GM12873 (cell line): Measurements from ENCODE around the gene CDH23.

ENCODE experiments used
- TF ChIP-seq, protein P1 (sequence below): IDR thresholded peaks from 2 replicates; pipeline ENCODE4 v1.5.1; 2012; ENCODE audit warnings: low read depth, mild to moderate bottlenecking, moderate library complexity, low read length, control low read depth; ENCODE audit not compliant: insufficient read depth; ENCODE audit errors: missing control alignments

CDH23 gene

DNA sequence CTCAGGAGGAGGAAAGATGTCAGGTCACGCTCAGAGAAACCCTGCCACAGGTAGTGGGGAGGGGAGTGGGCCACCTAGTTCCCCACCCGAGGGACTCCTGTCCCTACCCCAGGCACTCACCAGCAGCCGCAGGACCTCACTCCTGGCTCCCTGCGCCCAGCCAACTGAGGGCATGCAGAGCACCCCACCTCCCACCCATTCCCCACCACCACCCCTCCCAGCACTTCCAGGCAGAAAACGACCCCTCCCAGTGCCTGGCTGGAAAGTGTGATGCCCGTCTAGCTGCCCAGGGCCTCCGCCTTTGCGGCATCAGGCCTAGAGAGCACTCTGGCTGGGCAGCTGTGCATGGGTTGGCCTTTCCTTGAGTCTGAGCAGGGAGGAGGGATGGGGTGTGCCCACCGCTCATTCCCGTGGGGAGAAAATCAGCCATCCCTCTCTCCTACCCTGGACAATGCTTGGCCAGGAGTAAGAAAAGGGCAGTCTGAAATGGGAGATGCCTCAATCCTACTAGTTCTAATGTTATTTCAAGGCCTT lies 321.5 kb downstream of the CDH23 start:
- TF ChIP-seq, protein P1, sequence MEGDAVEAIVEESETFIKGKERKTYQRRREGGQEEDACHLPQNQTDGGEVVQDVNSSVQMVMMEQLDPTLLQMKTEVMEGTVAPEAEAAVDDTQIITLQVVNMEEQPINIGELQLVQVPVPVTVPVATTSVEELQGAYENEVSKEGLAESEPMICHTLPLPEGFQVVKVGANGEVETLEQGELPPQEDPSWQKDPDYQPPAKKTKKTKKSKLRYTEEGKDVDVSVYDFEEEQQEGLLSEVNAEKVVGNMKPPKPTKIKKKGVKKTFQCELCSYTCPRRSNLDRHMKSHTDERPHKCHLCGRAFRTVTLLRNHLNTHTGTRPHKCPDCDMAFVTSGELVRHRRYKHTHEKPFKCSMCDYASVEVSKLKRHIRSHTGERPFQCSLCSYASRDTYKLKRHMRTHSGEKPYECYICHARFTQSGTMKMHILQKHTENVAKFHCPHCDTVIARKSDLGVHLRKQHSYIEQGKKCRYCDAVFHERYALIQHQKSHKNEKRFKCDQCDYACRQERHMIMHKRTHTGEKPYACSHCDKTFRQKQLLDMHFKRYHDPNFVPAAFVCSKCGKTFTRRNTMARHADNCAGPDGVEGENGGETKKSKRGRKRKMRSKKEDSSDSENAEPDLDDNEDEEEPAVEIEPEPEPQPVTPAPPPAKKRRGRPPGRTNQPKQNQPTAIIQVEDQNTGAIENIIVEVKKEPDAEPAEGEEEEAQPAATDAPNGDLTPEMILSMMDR = no peak

DNA sequence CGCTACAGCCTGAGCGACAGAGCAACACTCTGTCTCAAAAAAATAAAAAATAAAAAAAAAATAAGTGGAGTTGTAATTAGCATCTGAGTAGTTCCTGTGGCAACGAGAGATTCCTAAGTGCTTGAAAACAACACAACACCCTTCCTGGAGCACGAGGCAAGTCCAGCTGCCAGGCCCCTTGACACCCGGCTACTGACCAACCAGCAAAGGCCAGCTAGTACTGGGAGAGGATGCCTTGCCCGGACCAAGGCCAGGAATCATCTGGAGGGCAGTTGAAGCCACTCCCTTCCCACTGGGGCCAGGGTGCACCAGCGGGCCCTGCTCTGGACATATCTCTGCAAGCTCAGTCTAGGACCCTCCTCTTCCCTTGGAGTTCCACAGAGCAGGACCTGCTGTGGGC lies 322.3 kb downstream of the CDH23 start:
- TF ChIP-seq, protein P1 = no peak

DNA sequence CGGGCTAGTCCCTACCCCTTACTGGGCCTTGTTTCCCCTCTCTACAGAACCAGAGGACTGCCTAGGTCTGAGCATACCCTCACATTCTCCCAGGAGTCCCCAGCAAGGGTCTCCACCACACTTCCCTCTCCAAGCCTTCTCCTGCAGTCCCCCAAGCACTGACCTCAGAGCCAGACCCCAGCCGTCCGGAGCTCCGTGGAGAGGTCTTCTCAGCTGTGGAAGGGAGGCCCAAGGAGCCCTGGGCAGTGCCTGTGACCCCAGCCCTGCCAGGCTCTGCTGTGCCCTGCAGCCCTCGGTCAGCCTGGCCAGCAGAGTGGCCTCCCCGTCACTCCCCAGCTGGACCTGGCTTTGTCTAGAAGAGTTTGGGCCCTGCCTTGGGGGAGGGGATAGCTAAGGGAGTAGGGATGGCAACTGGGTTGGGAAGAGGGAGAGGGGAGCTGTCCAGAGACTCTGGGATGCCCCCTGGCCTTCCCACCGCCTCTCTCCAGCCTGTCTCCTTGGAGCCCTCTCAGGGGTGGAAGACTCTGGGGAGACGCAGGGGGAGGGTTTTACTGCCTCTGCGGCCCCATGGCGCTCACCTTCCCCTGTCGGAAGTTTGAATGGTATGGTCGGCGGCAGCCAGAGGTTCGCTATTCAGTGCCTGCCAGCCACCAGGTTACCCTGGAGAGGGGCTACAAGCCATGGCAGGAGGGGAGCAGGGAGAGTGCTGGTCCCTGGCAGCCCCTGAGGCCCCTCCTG lies 322.9 kb downstream of the CDH23 start, which contains the start of gene C10orf105:
Gene C10orf105 (minus strand): TSS at position 315 of the 738 bp plus-strand sequence. CDS start 3,441 bp downstream, outside the sequence.
- TF ChIP-seq, protein P1 = no peak

DNA sequence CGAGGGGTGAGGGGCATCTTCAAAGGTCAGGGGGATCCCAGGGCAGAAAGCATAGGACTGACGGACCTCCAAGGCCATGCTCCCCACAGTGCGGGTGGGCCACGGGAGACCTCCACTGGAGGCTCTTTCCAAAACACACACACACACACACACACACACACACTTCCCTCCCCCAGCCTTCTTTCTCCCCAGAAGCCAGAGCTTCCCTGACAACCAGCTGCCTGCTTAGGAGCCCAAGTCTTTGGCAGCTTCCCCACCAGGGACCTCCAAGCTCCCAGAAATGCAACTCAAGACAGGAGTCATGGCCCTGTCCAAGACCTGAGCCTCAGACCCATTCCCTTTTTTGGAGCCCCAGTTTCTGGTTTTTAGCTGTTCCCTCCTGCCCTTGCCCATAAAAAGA lies 323.6 kb downstream of the CDH23 start:
- TF ChIP-seq, protein P1 = no peak

DNA sequence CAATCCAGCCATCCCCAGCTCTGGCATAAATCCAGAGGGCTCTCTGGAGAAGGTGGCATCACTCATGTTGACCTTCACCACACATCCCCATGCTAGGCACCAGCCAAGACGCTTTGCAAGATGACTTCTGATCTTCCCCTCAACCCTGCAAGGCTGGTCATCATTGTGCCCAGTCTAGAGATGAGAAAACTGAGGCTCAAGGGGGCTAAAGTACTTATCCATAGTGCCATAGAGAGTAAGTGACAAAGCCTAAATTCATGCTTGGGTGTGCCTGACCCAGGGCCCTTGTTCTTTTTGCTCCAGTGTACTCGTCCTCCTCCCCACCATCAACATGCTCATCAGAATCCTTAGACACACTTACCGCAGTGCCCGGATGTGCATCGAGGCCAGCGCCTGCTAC lies 324.6 kb downstream of the CDH23 start:
- TF ChIP-seq, protein P1 = no peak

DNA sequence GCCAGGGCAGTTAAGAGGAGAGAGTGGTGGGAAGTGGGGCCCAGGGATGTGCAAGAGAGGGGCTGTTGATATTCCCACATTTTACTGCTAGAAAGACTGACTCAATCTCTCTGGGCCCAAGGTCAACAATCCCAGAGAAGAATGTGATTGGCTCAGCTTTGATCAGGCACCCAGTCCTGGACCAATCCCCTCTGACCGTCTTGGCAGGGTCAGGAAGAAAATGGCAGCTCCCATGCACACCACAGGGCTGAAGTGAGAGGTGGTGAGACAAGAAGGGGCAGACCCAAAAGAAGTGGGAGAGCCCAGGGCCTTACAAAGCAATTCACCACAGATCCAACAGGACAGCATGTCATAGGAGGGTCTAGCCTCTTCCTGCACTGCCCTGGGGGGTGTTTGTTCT lies 326.1 kb downstream of the CDH23 start:
- TF ChIP-seq, protein P1 = no peak

DNA sequence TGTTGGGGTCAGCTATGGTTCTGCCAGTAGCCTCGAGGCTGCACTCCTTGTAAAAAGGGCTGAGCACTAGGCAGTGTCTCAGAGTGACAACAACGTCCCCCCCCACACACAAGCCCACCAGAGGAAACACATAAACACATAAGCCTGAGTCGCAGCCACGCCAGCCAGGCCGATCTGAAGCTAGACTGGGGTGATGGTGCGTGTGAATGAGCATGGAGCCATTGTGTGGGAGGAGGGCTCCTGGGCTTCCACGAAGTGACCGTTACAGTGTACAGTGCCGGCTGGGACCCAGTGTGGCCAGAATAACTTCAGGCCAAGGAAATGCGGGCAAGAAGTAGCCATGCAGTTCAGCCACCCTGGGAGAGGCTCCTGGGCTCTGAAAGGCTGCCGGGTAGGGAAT lies 326.6 kb downstream of the CDH23 start:
- TF ChIP-seq, protein P1 = no peak
